Activated CD4-positive, CD25-positive, alpha-beta regulatory T cell treated with anti-CD3 and anti-CD28 coated beads, Interleukin-2, amount 50 U/mL, for 16 hours (primary cell): ENCODE results near the gene ATXN7L1.
"Not testable (repeated sequence)": the region's sequence is repeated elsewhere in the genome, so short reads cannot be mapped to it uniquely, and the experiment has no call there.

ENCODE experiments used
- DNase-seq: peaks from one replicate; pipeline ENCODE4 v3.0.0-alpha.2; 2020; ENCODE audit warnings: low read depth, low spot score

ATXN7L1 gene

DNA sequence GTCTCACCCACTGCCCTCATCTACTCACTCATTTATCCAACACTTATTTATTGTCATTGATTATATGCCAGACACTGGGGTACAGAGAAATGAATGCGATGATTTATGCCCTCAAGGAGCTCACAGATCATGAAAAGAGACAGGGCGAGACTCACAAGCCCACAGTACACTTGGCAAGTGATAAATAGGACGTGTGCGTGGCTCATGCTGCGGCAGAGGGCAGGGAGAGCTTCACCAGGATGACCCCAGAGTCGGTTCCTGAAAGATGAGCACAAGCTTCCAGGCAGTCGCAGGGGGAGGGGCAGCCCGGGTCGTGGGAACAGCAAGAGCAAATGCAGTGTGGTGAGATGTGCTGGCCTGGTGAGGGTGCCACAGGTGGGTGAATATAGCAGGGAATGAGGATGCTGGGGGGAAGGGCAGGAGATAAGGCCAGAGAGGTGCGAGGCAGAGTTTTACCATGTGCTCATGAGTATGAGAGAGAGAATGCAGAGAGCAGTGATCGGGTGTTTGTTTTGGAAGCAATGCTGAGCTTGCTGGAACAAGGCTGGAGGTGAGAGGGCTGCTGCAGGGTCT is 70.9 kb downstream of the ATXN7L1 start:
- no peak for DNase-seq

GRCh38 chr7:105803429-105803736 is 73.0 kb downstream of the ATXN7L1 start:
- no peak for DNase-seq

GRCh38 chr7:105802604-105803428 is 73.6 kb downstream of the ATXN7L1 start:
- no peak for DNase-seq

DNA sequence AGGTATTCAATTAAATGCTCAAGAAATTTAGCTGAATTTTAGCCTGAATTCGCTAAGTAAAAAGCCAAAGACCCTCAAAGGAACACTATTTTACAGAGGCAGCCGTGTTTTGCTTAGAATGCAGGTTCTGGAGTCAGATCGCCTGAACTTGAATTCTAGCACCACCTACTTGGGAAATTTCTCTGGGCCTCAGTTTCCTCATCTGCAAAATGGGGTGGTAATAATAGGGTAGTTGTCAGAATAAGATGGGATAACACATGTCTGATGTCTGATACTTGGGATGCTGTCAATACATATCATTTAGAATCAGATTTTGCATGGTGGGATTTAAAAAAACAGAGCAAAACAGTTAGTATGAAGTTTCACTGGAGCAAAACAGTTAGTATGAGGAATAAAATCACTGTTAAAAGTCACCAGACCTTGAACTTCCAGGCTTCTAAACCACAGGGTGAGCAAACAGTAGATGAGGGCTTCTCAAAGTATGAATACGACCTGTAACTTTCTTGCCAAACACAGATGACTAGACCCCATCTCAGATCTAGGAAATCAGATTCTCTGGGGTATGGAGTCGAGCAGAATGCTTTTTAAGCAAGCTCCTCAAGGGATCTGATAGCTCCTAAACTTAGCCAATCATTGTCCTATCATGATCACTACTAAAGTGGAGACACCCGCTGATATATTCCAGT is 75.4 kb downstream of the ATXN7L1 start:
- no peak for DNase-seq

DNA sequence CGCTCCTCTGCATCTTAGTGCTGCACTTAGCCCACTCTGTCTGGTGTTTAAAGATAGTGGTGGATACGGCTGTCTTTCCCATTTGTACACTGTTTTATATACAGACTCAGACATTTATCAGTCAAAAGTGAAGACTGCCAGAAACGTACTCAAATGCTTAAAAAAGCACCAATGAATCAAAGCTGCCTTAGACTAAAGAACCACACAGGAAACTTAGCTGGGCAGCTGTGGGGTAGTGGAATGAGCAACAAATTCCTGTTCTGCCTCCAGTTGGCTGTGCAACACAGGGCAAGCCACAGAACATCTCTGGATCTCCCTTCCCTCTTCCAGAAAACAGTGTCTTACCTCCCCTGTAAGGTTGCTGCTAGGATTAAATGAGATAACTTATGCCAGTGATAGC is 76.0 kb downstream of the ATXN7L1 start:
- no peak for DNase-seq

GRCh38 chr7:105799677-105800076 is 76.7 kb downstream of the ATXN7L1 start:
- no peak for DNase-seq

DNA sequence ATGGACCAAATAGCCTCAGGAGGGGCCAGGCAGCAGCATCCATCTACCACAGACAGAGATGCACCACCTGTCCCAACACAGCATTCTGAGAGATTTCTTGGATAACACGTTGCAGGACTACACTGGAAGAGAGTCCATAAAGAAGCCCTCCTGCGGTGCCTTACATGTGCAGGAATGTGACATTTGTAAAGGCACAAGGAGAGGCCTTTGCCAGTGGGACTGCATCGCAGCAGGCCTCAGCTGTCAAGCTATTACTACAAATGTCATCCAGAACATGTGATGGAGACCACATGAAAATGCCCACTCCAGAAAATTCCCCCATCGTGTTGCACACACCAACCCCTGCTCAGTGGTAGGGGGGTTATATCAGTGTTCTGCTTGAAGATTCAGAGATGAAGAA is 77.4 kb downstream of the ATXN7L1 start:
- DNase-seq, result no peak

DNA sequence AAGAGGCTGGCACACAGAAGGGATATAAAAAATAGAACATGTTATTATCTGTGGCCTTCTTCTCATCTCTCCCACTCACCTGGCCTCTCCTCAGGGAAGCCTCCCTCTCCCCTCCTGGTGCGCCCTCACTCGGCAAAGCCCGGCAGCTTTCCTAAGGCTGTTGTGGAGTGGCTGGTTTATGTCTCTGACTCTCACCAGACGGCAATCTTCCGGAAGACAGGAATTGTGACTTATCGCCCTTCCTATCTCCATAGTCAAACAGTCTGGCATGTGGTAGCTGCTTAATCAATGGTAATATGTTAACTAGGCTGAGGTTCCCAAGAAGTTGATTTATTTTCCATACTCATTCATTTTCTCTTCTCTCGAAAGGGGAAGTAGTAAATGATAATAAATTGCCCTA is 78.7 kb downstream of the ATXN7L1 start:
- no peak for DNase-seq

GRCh38 chr7:105796365-105796764 is 80.0 kb downstream of the ATXN7L1 start:
- no peak for DNase-seq

GRCh38 chr7:105794741-105795729 is 81.4 kb downstream of the ATXN7L1 start:
- no peak for DNase-seq

DNA sequence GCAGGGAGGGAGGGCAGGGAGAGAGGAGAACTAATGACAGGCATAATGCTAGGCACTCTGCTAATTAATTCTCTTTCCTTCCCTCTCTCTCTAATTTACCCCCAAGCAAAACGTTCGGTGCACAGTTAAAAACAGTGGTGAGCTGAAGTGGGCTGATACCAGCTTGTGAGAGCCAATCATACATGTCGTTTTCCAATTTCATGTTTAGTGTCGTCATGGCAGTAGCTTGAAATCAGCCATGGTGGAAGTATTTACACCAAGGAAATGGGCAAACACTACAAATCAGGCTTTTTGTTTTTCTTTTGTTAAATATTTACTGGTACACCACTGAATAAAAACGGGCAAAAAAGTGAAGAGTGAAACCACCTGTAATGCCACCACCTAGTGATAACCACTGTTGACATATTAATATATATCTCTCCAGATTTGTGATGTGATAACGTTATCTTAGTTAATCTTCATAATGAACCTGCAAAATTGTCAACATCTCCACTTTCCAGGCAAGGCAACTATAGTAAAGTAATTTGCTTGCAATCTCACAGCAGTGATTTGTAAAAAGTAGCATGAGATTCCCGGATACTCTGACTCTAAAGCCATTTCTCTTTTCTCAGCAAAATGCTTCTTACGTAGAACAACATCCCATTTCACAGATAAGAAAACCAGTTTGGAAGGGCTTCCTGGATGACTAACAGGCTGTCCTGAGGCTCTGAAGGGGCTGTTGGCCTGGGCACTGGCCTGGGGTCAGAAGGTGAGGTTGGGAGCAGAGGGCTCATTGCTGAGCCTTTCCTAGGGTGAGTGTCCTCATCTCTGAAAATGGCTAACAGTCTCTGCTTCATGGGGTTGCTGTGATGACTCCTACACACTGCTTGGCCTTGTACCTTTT is 83.7 kb downstream of the ATXN7L1 start:
- DNase-seq, result no peak

DNA sequence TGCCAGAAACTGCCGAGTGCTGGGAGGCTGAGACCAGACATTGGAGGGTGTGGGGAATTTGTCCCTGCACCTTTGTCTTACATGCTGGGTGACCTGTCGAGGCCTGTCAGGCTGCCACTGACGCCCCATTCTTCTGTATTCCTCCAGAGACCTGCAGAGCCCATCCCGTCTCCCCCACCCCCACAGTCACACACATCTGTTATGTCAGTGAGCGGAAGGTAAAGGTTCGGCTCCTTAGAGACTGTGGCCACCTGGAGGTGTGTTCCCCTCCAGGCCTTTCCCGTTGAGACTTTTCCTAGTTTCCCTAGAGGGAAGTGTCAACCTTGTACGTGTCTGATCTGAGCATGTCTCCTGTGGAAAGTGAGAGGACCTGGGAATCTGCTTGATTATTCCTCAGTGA is 84.5 kb downstream of the ATXN7L1 start:
- no peak for DNase-seq

DNA sequence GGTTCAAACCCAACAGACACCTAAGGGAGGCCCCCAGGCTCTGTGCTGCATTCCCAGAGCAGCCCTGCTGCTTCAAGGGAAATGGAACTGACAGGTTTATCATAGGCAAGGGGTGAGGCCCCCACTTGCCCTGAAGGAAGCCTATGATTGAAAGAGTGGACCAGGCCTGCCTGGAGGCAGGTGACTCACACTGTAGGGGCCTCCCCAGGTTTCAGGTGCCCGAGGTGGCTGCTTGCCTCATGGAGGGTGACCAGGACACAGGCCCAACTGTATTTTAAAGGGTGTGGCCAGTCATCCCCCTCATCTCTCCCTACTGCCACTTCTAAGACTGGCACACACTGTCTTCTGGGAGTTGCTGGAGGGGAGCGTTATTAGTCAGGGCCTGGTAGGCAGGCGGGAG is 85.4 kb downstream of the ATXN7L1 start:
- no peak for DNase-seq

GRCh38 chr7:105790452-105790851 is 85.9 kb downstream of the ATXN7L1 start:
- DNase-seq, result not testable (repeated sequence)

DNA sequence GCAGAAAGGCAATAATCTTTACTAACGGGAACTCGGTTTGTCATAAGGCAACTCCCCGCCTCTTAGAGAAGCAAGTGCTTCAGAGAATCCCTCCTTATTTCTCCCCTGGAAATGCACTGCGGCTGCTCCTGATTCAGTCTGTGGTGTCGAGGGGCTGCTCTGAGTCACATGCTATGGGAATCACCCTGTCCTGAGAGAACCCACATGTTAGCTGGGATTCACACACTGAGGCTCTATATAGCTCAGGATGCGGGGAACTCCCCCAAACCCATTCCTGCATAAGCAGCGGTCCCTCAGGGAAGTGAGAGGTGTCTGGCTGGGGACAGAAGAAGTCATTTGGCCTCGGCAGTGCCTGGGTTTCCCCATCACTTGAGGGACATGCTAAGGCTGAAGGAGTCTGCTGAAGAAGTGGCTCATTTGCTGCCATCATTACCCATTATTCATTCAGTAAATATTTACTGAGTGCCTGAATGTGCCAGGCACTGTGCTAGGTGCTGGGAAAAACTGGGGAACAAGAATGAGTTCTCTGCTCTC is 87.5 kb downstream of the ATXN7L1 start:
- no peak for DNase-seq

GRCh38 chr7:105788356-105788755 is 88.0 kb downstream of the ATXN7L1 start:
- DNase-seq, result no peak

- DNase-seq, result no peak
Observed at GRCh38 chr7:105787793-105788192, 88.6 kb downstream of the ATXN7L1 start.

DNA sequence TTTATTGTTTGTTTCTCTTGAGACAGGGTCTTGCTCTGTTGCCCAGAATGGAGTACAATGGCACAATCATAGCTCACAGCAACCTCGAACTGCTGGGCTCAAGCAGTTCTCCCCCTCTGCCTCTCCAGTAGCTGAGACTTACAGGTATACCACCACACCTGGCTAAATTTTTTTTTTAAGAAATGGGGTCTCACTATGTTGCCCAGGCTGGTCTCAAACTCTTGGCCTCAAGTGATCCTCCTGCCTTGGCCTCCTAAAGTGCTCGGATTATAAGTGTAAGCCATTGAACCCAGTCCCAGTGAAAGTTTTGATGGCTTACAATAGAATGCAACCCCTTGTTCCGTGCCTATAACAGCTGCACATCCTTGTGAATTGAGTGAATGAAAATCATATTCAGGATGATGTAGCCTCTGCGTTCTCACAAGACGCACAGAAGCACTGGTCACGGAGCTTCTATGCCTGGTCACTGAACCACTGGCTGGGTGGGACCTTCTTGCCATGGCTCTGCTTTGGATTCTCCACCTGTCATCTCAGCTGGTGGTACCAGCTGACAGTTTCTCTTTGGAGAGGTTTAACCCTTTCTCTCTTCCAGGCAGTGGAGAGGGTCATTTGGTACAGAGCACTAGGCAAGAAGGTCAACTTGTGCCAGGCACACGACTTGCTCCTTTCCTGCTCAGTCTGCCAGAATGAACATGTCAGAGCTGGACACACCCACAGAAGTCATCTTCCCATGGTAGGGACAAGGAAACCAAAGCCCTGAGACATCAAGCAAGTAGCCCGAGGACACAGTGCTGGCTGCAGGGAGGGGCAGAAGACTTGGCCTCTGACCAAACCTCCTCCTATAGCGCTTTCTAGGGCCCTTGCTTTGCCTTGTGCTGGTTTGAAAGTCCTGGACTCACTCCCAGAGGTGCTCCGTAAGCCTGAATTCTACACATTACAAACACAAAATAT is 89.6 kb downstream of the ATXN7L1 start:
- no peak for DNase-seq

DNA sequence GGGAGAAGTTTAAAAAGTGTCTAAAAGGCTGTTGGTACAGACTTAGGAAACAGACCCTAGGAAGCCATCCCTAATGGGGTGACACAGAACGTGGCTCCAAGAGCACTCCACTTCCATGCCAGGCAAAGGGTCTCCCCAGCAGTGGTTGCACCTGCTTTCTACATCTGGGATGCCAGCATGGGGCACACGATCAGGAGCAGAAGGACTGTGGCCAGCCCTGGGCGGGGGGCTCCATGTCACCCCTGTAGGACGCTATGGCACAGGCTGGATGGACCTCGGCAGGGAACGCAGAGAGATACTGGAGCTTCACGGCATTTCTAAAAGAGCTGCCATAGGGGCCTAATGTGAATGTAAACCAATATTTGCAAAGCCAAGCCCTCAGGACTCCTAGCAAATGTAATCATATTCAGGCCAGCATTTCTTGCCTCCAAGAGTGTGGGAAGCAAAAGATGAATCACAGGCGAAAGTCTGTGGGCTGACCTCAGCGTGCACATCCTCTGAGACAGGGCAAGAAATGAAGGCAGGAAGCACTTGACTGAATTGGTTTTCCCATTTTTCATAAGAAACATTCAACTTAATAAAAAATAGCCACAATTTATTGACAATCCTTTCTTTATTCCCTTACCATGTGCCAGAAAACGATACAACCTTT is 93.9 kb downstream of the ATXN7L1 start:
- DNase-seq, result no peak
